PC-3 (cell line): ENCODE results near the gene RPS2. TPM values are rescaled to one million over a fixed set of nuclear protein-coding genes. Genes with fewer than 3 reads are reported as not detected.
"Not testable (repeated sequence)": the region's sequence is repeated elsewhere in the genome, so short reads cannot be mapped to it uniquely, and the experiment has no call there.

ENCODE experiments used
- ATAC-seq: fragments of 200-7000 bp; cut with Tn5 transposase; 2 replicates; pipeline ENCODE4 v1.9.1; 2020; ENCODE audit warnings: mild to moderate bottlenecking, moderate library complexity
- BruUV-seq: library from RNA; stranded (reverse); fragments of 400-500 nt; replicated peaks from 2 replicates; lab custom pipeline; 2021; lab: Mats Ljungman, UMichigan
- CTCF ChIA-PET: fragments of 300-600 bp; sonication (Branson Sonifier 250); formaldehyde crosslinking; loops from one replicate; lab custom pipeline; 2022; ENCODE audit warnings: antibody characterized with exemption; lab: Charles Lee
- POLR2A ChIA-PET: fragments of 300-600 bp; sonication (Branson Sonifier 250); formaldehyde crosslinking; loops from one replicate; lab custom pipeline; 2022; ENCODE audit warnings: antibody characterized with exemption; ENCODE audit not compliant: unreplicated experiment; lab: Charles Lee
- DNase-seq: peaks from one replicate; pipeline ENCODE4 v3.0.0-alpha.2; 2015
- H2AFZ ChIP-seq: fragments of 300-600 bp; sonication (generic); 2 replicates; pipeline ENCODE4 v1.6.0; 2016; ENCODE audit warnings: antibody characterized with exemption, low read length
- H3F3A ChIP-seq: fragments of 300-600 bp; sonication (generic); one replicate; pipeline ENCODE4 v1.6.0; 2017; ENCODE audit warnings: antibody characterized with exemption, low read length, control low read depth, mild to moderate bottlenecking; ENCODE audit not compliant: unreplicated experiment
- H3K27ac ChIP-seq: fragments of 300-600 bp; sonication (generic); 2 replicates; pipeline ENCODE4 v1.5.1; 2016; ENCODE audit warnings: mild to moderate bottlenecking, low read length
- H3K27me3 ChIP-seq: fragments of 300-600 bp; sonication (generic); 2 replicates; pipeline ENCODE4 v1.6.1; 2016; ENCODE audit warnings: low read length, mixed read lengths
- H3K36me3 ChIP-seq: fragments of 300-600 bp; sonication (generic); 2 replicates; pipeline ENCODE4 v1.6.1; 2016; ENCODE audit warnings: low read depth, mixed run types, low read length, mixed read lengths
- H3K4me1 ChIP-seq: fragments of 300-600 bp; sonication (generic); 2 replicates; pipeline ENCODE4 v1.5.1; 2016; ENCODE audit warnings: low read length; ENCODE audit not compliant: insufficient read depth
- H3K4me2 ChIP-seq: fragments of 300-600 bp; sonication (generic); 2 replicates; pipeline ENCODE4 v1.6.0; 2016; ENCODE audit warnings: low read length
- H3K4me3 ChIP-seq: fragments of 300-600 bp; sonication (generic); 2 replicates; pipeline ENCODE4 v1.5.1; 2016; ENCODE audit warnings: mild to moderate bottlenecking, low read length, mixed read lengths
- H3K79me2 ChIP-seq: fragments of 300-600 bp; sonication (generic); 2 replicates; pipeline ENCODE4 v1.6.1; 2017; ENCODE audit warnings: low read length, mixed read lengths
- H3K9ac ChIP-seq: fragments of 300-600 bp; sonication (generic); 2 replicates; pipeline ENCODE4 v1.6.0; 2016; ENCODE audit warnings: mild to moderate bottlenecking, low read length
- H3K9me2 ChIP-seq: fragments of 300-600 bp; sonication (generic); replicated peaks from 2 replicates; pipeline ENCODE4 v1.6.1; 2016; ENCODE audit warnings: mixed run types, low read length, mixed read lengths
- H3K9me3 ChIP-seq: fragments of 300-600 bp; sonication (generic); 2 replicates; pipeline ENCODE4 v1.6.1; 2016; ENCODE audit warnings: low read length, mixed read lengths
- H4K20me1 ChIP-seq: fragments of 300-600 bp; sonication (generic); 2 replicates; pipeline ENCODE4 v1.6.1; 2016; ENCODE audit warnings: low read length, mixed read lengths
- CTCF ChIP-seq: fragments of 300-600 bp; sonication (generic); conservative IDR thresholded peaks from 2 replicates; pipeline ENCODE4 v1.5.1; 2017; ENCODE audit warnings: antibody characterized with exemption, low read depth, mild to moderate bottlenecking, low read length
- EZH2 ChIP-seq: fragments of 300-600 bp; sonication (generic); IDR thresholded peaks from one replicate; pipeline ENCODE4 v1.6.1; 2017; ENCODE audit warnings: antibody characterized with exemption, mild to moderate bottlenecking, low read length; ENCODE audit not compliant: unreplicated experiment
- EZH2phosphoT487 ChIP-seq: fragments of 300-600 bp; sonication (generic); IDR thresholded peaks from 2 replicates; pipeline ENCODE4 v1.6.1; 2018; ENCODE audit warnings: mild to moderate bottlenecking, antibody characterized with exemption, low read length, borderline replicate concordance
- intact Hi-C: fragments of 100-400 bp; cut with micrococcal nuclease; formaldehyde crosslinking; loops from 2 replicates; pipeline ENCODE4 v1.9.0; 2023
- total RNA-seq: library from RNA; depleted of rRNA; stranded (reverse); fragments of >200 nt; gene quantifications from 2 replicates; pipeline ENCODE4 v1.2.3, GENCODE V29; 2014

RPS2 gene
- total RNA-seq, 1 experiment from 2014 or later = 2,234 TPM

GRCh38 chr16:1920727-1921171, 43.9 kb downstream of the RPS2 start:
- no TSS peak for BruUV-seq
- H3K36me3 ChIP-seq = no peaks in the 10 kb centered on the region
- CTCF ChIA-PET = no interaction called here
- H3K4me3 ChIP-seq = no peak overlapping the region
- H3K9ac ChIP-seq = no peak overlapping the region
- TF ChIP-seq EZH2 (no peak), EZH2phosphoT487 (no peak), CTCF (no peak)
- no peaks in the 10 kb centered on the region for H4K20me1 ChIP-seq
- H3K27me3 ChIP-seq = peaks cover 36% of the 10 kb centered on the region
- H3K4me1 ChIP-seq = peaks cover 6% of the 10 kb centered on the region; the same call in 1 of the 2 replicates
- no peaks in the 10 kb centered on the region for H3K79me2 ChIP-seq
- H2AFZ ChIP-seq = no peak overlapping the region
- POLR2A ChIA-PET = no interaction called here
- H3K9me3 ChIP-seq = no peaks in the 10 kb centered on the region
- no peak overlapping the region for H3K27ac ChIP-seq
- no peak for ATAC-seq
- H3K4me2 ChIP-seq = no peak overlapping the region
- peak; percentile 7 for DNase-seq
- intact Hi-C loops = no loop called here
- no peaks in the 10 kb centered on the region for H3K9me2 ChIP-seq
- H3F3A ChIP-seq = no peaks in the 10 kb centered on the region

GRCh38 chr16:1920122-1920521, 44.5 kb downstream of the RPS2 start:
- peaks cover 36% of the 10 kb centered on the region for H3K27me3 ChIP-seq

GRCh38 chr16:1919327-1919998, 45.2 kb downstream of the RPS2 start:
- H3K27me3 ChIP-seq = peaks cover 36% of the 10 kb centered on the region
- POLR2A ChIA-PET = no interaction called here
- H2AFZ ChIP-seq = no peak overlapping the region
- CTCF ChIA-PET = interaction anchor here (0.7 kb wide), 1 partner anchor 199 kb away, joined by 3 read pairs; no protein-coding TSS in a partner anchor
- BruUV-seq = no TSS peak
- no peaks in the 10 kb centered on the region for H3K36me3 ChIP-seq
- no peaks in the 10 kb centered on the region for H3K9me3 ChIP-seq
- H3K27ac ChIP-seq = no peak overlapping the region
- no peaks in the 10 kb centered on the region for H3K9me2 ChIP-seq
- no peaks in the 10 kb centered on the region for H3K79me2 ChIP-seq
- TF ChIP-seq EZH2 = no peak
- no peak for TF ChIP-seq EZH2phosphoT487
- TF ChIP-seq CTCF = no peak
- peaks cover 6% of the 10 kb centered on the region; the same call in 1 of the 2 replicates for H3K4me1 ChIP-seq
- DNase-seq = no peak
- no peaks in the 10 kb centered on the region for H4K20me1 ChIP-seq
- intact Hi-C loops = no loop called here
- no peak overlapping the region for H3K9ac ChIP-seq
- no peak overlapping the region for H3K4me2 ChIP-seq
- ATAC-seq = peak; percentile 14; the same call in 1 of the 2 replicates
- no peaks in the 10 kb centered on the region for H3F3A ChIP-seq
- no peak overlapping the region for H3K4me3 ChIP-seq

More at GRCh38 chr16:1920122-1920521, 44.5 kb downstream of the RPS2 start:
- H2AFZ ChIP-seq, H3K4me3 ChIP-seq, ATAC-seq, H4K20me1 ChIP-seq, H3K79me2 ChIP-seq, H3F3A ChIP-seq, CTCF ChIA-PET, BruUV-seq, H3K36me3 ChIP-seq, H3K9ac ChIP-seq, H3K27ac ChIP-seq, POLR2A ChIA-PET, DNase-seq, H3K4me1 ChIP-seq, H3K9me3 ChIP-seq, intact Hi-C loops, H3K9me2 ChIP-seq, H3K4me2 ChIP-seq: not testable (repeated sequence)
